GM12878 (cell line): ENCODE measurements around the gene CMTM1. TPM values are rescaled to one million over a fixed set of nuclear protein-coding genes. Genes with fewer than 3 reads are reported as not detected.

Experiments
- ATAC-seq: fragments of 200-7000 bp; cut with Tn5 transposase; 3 replicates; pipeline ENCODE4 v1.9.1; 2020; ENCODE audit warnings: mild to moderate bottlenecking, moderate library complexity
- BruUV-seq: library from RNA; stranded (reverse); fragments of 400-500 nt; replicated peaks from 2 replicates; lab custom pipeline; 2021; lab: Mats Ljungman, UMichigan
- CTCF ChIA-PET: fragments of 300-600 bp; sonication (Branson Sonifier 250); formaldehyde crosslinking; extraction: SDS; loops from one replicate; lab custom pipeline; 2021; ENCODE audit warnings: inconsistent platforms; lab: Yijun Ruan, JAX
- POLR2A ChIA-PET: fragments of 350-600 bp; formaldehyde crosslinking; extraction: SDS; loops from one replicate; lab custom pipeline; 2021; ENCODE audit warnings: inconsistent platforms; lab: Charles Lee
- RAD21 ChIA-PET: fragments of 300-600 bp; sonication (Branson Sonifier 250); formaldehyde crosslinking; loops from one replicate; lab custom pipeline; 2023; ENCODE audit warnings: antibody characterized with exemption; ENCODE audit not compliant: unreplicated experiment; lab: Charles Lee
- SMC1A ChIA-PET: fragments of 300-600 bp; sonication (Branson Sonifier 250); formaldehyde crosslinking; loops from one replicate; lab custom pipeline; 2023; ENCODE audit not compliant: unreplicated experiment, uncharacterized antibody; lab: Charles Lee
- DNase-seq: peaks from one replicate; pipeline ENCODE4 v3.0.0-alpha.2; 2011; ENCODE audit warnings: low read depth, low spot score
- FAIRE-seq: peaks from 3 replicates; lab custom pipeline; 2011; peaks lifted over from hg19 to GRCh38; lab: Jason Lieb, UNC
- H2AFZ ChIP-seq: 2 replicates; pipeline ENCODE4 v1.6.0; 2011; ENCODE audit warnings: low read depth, low read length, control low read depth; ENCODE audit not compliant: control insufficient read depth
- H3K27ac ChIP-seq: 2 replicates; pipeline ENCODE4 v1.5.1; 2011; ENCODE audit warnings: control low read depth; ENCODE audit not compliant: control insufficient read depth, insufficient read depth
- H3K27me3 ChIP-seq, 2 experiments: replicated peaks in 1 of 2; 2 replicates each; pipeline versions ENCODE4 v1.6.0 to v1.6.1; 2011; ENCODE audit warnings: low read length in 1 of 2; ENCODE audit not compliant: control insufficient read depth in 2 of 2, insufficient read depth in 2 of 2
- H3K36me3 ChIP-seq, 2 experiments: 2 replicates each; pipeline ENCODE4 v1.5.1; 2011; ENCODE audit warnings: low read length in 1 of 2; ENCODE audit not compliant: control insufficient read depth in 2 of 2, insufficient read depth in 2 of 2
- H3K4me1 ChIP-seq: 2 replicates; pipeline ENCODE4 v1.6.1; 2011; ENCODE audit warnings: mild to moderate bottlenecking, low read length, moderate library complexity, mixed read lengths; ENCODE audit not compliant: control insufficient read depth, insufficient read depth
- H3K4me2 ChIP-seq: 2 replicates; pipeline ENCODE4 v1.6.0; 2011; ENCODE audit warnings: control low read depth; ENCODE audit not compliant: control insufficient read depth, insufficient read depth
- H3K4me3 ChIP-seq: fragments of 200-600 bp; sonication (generic); 2 replicates; pipeline ENCODE4 v1.5.1; 2016
- H3K79me2 ChIP-seq: 2 replicates; pipeline ENCODE4 v1.6.0; 2011; ENCODE audit warnings: low read length; ENCODE audit not compliant: control insufficient read depth, insufficient read depth
- H3K9ac ChIP-seq: 2 replicates; pipeline ENCODE4 v1.8.0; 2011; ENCODE audit warnings: low read length, control low read depth, mixed read lengths; ENCODE audit not compliant: control insufficient read depth, insufficient read depth
- H3K9me3 ChIP-seq: replicated peaks from 3 replicates; pipeline ENCODE4 v1.5.1; 2011; ENCODE audit warnings: mild to moderate bottlenecking, low read length; ENCODE audit not compliant: control insufficient read depth, insufficient read depth
- H4K20me1 ChIP-seq: 2 replicates; pipeline ENCODE4 v1.6.0; 2011; ENCODE audit not compliant: control insufficient read depth, insufficient read depth
- BCL11A ChIP-seq: IDR thresholded peaks from 2 replicates; pipeline ENCODE4 v1.6.1; 2011; ENCODE audit warnings: low read depth, low read length
- CBFB ChIP-seq: IDR thresholded peaks from 2 replicates; pipeline ENCODE4 v1.6.1; 2016; ENCODE audit warnings: antibody characterized with exemption, low read depth
- CEBPB ChIP-seq, 2 experiments: fragments of 150-350 bp in 1 of 2; IDR thresholded peaks; 2 replicates each; pipeline ENCODE4 v1.6.1; 2012 to 2014; ENCODE audit warnings: low read depth in 2 of 2, low read length in 2 of 2, borderline replicate concordance in 1 of 2, inconsistent platforms in 1 of 2
- GATAD2B ChIP-seq: fragments of 450-650 bp; conservative IDR thresholded peaks from 2 replicates; pipeline ENCODE4 v1.6.1; 2017; ENCODE audit warnings: low read depth, mild to moderate bottlenecking, moderate library complexity
- HCFC1 ChIP-seq: fragments of 150-350 bp; IDR thresholded peaks from 2 replicates; pipeline ENCODE4 v1.6.1; 2014; ENCODE audit warnings: low read length
- JUND ChIP-seq: IDR thresholded peaks from 2 replicates; pipeline ENCODE4 v1.6.1; 2012; ENCODE audit warnings: low read depth, mild to moderate bottlenecking, low read length, improper control_type of control experiment, moderate library complexity
- PML ChIP-seq: IDR thresholded peaks from 2 replicates; pipeline ENCODE4 v1.6.1; 2012; ENCODE audit warnings: low read length, inconsistent platforms
- POLR2A ChIP-seq: IDR thresholded peaks from 2 replicates; pipeline ENCODE4 v1.6.1; 2011; ENCODE audit warnings: low read depth, mild to moderate bottlenecking, low read length
- POLR2AphosphoS5 ChIP-seq: IDR thresholded peaks from 2 replicates; pipeline ENCODE4 v1.6.1; 2011; ENCODE audit warnings: mild to moderate bottlenecking, low read length, inconsistent platforms
- SMAD1 ChIP-seq: fragments of 450-650 bp; IDR thresholded peaks from 2 replicates; pipeline ENCODE4 v1.6.1; 2018; ENCODE audit warnings: mild to moderate bottlenecking, low read depth; ENCODE audit not compliant: partially characterized antibody
- SREBF1 ChIP-seq: IDR thresholded peaks from 2 replicates; pipeline ENCODE4 v1.6.1; 2012; ENCODE audit warnings: mild to moderate bottlenecking, low read length
- TCF3 ChIP-seq: IDR thresholded peaks from 2 replicates; pipeline ENCODE4 v1.6.1; 2012; ENCODE audit warnings: low read depth, mild to moderate bottlenecking, low read length, borderline replicate concordance; ENCODE audit not compliant: insufficient read depth
- whole genome bisulfite sequencing: methylation state at CpG from one replicate; pipeline ENCODE4 v1.1.6; 2016; ENCODE audit warnings: low lambda C conversion rate; ENCODE audit not compliant: insufficient replicate concordance, insufficient coverage; ENCODE audit errors: missing lambda C conversion rate; 5-methylcytosine and 5-hydroxymethylcytosine counted together
- in situ Hi-C: fragments of 300-500 bp; cut with MboI; formaldehyde crosslinking; loops from 9 replicates; pipeline ENCODE4 v1.14.3; 2018; ENCODE audit warnings: mixed read lengths
- intact Hi-C: fragments of 100-400 bp; cut with micrococcal nuclease; formaldehyde crosslinking; loops from one replicate; pipeline ENCODE4 v1.14.2; 2022; ENCODE audit not compliant: unreplicated experiment
- polyA plus RNA-seq, 11 experiments: library from polyadenylated mRNA; depleted of rRNA in 4 of 11; unstranded in 6 of 11; stranded (reverse) in 5 of 11; fragments of >200 nt; fragmentation: Nextera tagmentation in 4 of 11; fragmentation: Illumina TruSeq in 1 of 11; extraction: Ambion mirVana in 4 of 11; extraction: Trizol in 1 of 11; gene quantifications; 1 replicate in 1 of 11; 2 replicates in 10 of 11; pipeline versions ENCODE4 v1.2.1 to v1.2.3, GENCODE V29; 2011 to 2016; ENCODE audit warnings: inconsistent platforms in 2 of 11, missing spikeins in 2 of 11, low read depth in 1 of 11
- total RNA-seq, 4 experiments: library from RNA; depleted of rRNA in 3 of 4; stranded (reverse); fragments of >200 nt in 3 of 4; fragmentation: Illumina TruSeq in 1 of 4; extraction: Trizol in 1 of 4; gene quantifications; 2 replicates each; pipeline versions ENCODE4 v1.2.1 to v1.2.3, GENCODE V29; 2013 to 2021
- TF ChIP-seq, protein P1 (sequence below): IDR thresholded peaks from 2 replicates; pipeline ENCODE4 v1.6.1; 2012; ENCODE audit warnings: mild to moderate bottlenecking, low read depth, low read length
- TF ChIP-seq, protein P2 (sequence below): IDR thresholded peaks from 2 replicates; pipeline ENCODE4 v1.6.1; 2012; ENCODE audit warnings: improper control_type of control experiment, low read depth, low read length; ENCODE audit not compliant: insufficient replicate concordance
- TF ChIP-seq, protein P3 (sequence below): IDR thresholded peaks from 2 replicates; pipeline ENCODE4 v1.6.1; 2011; ENCODE audit warnings: borderline replicate concordance, low read depth, mild to moderate bottlenecking, moderate library complexity, low read length; ENCODE audit not compliant: insufficient read depth, poor library complexity, severe bottlenecking

CMTM1 gene
- total and polyA plus RNA-seq, 10 of the 15 experiments (the other 5 are each of a cell fraction or from before 2014, with no cell fraction given) = 0.09 to 3.0 (median 1.4) TPM; not detected in 2

DNA sequence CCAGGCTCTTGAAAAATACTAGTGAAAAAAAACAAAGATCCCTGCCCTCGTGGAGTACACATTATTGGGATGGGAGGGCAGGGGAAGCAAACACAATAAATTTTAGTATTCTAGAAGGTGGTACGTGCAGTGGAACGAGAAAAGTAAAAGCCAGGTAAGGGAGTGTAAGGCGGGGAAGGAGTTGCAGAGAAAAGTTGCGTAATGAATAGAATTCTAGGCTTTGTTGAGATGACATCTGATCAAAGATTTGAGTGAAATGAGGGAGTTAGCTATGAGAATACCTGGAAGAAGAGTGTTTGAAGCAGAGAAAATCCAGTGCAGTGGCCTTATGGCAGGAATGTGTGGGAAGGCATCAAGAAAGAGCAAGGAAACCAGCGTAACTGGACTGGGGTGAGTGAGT, 11.7 kb upstream of the CMTM1 start:
- ATAC-seq (no peak), DNase-seq (no peak), FAIRE-seq (no peak)
- H3K27me3 ChIP-seq = no peaks in the 10 kb centered on the region
- H3K9me3 ChIP-seq = no peaks in the 10 kb centered on the region; the same call in 1 of the 3 replicates
- H3K36me3 ChIP-seq = no peaks in the 10 kb centered on the region; a peak in 1 of 4 replicates
- intact Hi-C loops (loop anchor here (5.0 kb wide), 1 partner anchor 53 kb away; no protein-coding TSS in a partner anchor), in situ Hi-C loops (no loop called here)
- no peak overlapping the region for H2AFZ ChIP-seq
- no peak overlapping the region for H3K27ac ChIP-seq
- H3K4me2 ChIP-seq = no peak overlapping the region
- POLR2A ChIA-PET = interaction anchor here (0.6 to 4.9 kb wide), 2 partner anchors 9 to 15 kb away, joined by 3 to 24 read pairs; no protein-coding TSS in a partner anchor
- no TSS peak for BruUV-seq
- H3K79me2 ChIP-seq = peaks cover 4% of the 10 kb centered on the region; the same call in 1 of the 2 replicates
- SMC1A ChIA-PET = interaction anchor here (0.8 to 9.9 kb wide), 12 partner anchors 8 to 78 kb away, joined by 3 to 86 read pairs (median 5); partner anchors contain the start of genes CMTM2 and CMTM3
- peaks cover 17% of the 10 kb centered on the region for H3K4me1 ChIP-seq
- H3K9ac ChIP-seq = no peak overlapping the region
- TF ChIP-seq GATAD2B (no peak), TCF3 (no peak), POLR2AphosphoS5 (no peak), HCFC1 (no peak), BCL11A (no peak), POLR2A (no peak), CBFB (no peak), JUND (no peak), SMAD1 (no peak), PML (no peak), SREBF1 (no peak), CEBPB (IDR thresholded peaks at IDR 0.05; ENCODE audit: borderline replicate concordance in 1 of 2, low read depth in 2 of 2, low read length in 2 of 2) (no peak)
- TF ChIP-seq, protein P1, sequence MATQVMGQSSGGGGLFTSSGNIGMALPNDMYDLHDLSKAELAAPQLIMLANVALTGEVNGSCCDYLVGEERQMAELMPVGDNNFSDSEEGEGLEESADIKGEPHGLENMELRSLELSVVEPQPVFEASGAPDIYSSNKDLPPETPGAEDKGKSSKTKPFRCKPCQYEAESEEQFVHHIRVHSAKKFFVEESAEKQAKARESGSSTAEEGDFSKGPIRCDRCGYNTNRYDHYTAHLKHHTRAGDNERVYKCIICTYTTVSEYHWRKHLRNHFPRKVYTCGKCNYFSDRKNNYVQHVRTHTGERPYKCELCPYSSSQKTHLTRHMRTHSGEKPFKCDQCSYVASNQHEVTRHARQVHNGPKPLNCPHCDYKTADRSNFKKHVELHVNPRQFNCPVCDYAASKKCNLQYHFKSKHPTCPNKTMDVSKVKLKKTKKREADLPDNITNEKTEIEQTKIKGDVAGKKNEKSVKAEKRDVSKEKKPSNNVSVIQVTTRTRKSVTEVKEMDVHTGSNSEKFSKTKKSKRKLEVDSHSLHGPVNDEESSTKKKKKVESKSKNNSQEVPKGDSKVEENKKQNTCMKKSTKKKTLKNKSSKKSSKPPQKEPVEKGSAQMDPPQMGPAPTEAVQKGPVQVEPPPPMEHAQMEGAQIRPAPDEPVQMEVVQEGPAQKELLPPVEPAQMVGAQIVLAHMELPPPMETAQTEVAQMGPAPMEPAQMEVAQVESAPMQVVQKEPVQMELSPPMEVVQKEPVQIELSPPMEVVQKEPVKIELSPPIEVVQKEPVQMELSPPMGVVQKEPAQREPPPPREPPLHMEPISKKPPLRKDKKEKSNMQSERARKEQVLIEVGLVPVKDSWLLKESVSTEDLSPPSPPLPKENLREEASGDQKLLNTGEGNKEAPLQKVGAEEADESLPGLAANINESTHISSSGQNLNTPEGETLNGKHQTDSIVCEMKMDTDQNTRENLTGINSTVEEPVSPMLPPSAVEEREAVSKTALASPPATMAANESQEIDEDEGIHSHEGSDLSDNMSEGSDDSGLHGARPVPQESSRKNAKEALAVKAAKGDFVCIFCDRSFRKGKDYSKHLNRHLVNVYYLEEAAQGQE = no peak
- TF ChIP-seq, protein P2, sequence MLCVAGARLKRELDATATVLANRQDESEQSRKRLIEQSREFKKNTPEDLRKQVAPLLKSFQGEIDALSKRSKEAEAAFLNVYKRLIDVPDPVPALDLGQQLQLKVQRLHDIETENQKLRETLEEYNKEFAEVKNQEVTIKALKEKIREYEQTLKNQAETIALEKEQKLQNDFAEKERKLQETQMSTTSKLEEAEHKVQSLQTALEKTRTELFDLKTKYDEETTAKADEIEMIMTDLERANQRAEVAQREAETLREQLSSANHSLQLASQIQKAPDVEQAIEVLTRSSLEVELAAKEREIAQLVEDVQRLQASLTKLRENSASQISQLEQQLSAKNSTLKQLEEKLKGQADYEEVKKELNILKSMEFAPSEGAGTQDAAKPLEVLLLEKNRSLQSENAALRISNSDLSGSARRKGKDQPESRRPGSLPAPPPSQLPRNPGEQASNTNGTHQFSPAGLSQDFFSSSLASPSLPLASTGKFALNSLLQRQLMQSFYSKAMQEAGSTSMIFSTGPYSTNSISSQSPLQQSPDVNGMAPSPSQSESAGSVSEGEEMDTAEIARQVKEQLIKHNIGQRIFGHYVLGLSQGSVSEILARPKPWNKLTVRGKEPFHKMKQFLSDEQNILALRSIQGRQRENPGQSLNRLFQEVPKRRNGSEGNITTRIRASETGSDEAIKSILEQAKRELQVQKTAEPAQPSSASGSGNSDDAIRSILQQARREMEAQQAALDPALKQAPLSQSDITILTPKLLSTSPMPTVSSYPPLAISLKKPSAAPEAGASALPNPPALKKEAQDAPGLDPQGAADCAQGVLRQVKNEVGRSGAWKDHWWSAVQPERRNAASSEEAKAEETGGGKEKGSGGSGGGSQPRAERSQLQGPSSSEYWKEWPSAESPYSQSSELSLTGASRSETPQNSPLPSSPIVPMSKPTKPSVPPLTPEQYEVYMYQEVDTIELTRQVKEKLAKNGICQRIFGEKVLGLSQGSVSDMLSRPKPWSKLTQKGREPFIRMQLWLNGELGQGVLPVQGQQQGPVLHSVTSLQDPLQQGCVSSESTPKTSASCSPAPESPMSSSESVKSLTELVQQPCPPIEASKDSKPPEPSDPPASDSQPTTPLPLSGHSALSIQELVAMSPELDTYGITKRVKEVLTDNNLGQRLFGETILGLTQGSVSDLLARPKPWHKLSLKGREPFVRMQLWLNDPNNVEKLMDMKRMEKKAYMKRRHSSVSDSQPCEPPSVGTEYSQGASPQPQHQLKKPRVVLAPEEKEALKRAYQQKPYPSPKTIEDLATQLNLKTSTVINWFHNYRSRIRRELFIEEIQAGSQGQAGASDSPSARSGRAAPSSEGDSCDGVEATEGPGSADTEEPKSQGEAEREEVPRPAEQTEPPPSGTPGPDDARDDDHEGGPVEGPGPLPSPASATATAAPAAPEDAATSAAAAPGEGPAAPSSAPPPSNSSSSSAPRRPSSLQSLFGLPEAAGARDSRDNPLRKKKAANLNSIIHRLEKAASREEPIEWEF = no peak
- TF ChIP-seq, protein P3, sequence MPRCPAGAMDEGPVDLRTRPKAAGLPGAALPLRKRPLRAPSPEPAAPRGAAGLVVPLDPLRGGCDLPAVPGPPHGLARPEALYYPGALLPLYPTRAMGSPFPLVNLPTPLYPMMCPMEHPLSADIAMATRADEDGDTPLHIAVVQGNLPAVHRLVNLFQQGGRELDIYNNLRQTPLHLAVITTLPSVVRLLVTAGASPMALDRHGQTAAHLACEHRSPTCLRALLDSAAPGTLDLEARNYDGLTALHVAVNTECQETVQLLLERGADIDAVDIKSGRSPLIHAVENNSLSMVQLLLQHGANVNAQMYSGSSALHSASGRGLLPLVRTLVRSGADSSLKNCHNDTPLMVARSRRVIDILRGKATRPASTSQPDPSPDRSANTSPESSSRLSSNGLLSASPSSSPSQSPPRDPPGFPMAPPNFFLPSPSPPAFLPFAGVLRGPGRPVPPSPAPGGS = no peak
- no peaks in the 10 kb centered on the region; the same call in 1 of the 2 replicates for H4K20me1 ChIP-seq
- CTCF ChIA-PET = interaction anchor here (0.8 to 4.9 kb wide), 4 partner anchors 8 to 314 kb away, joined by 3 to 31 read pairs (median 4); no protein-coding TSS in a partner anchor
- RAD21 ChIA-PET = interaction anchor here (1.4 kb wide), 1 partner anchor 50 kb away, joined by 3 read pairs; the partner anchor contains the start of gene CMTM3
- H3K4me3 ChIP-seq = no peak overlapping the region
- 83% methylated on average over 6 of the region's 6 CpGs for WGBS
